Thyroid gland (tissue), 4 donors: Measurements from ENCODE around the gene CUTA.

Experiments used
- CTCF ChIP-seq, 6 experiments: fragments of 200-600 bp in 3 of 6; fragments of 450-650 bp in 3 of 6; sonication (generic) in 3 of 6; IDR thresholded peaks; one replicate each; pipeline ENCODE4 v1.5.1; 2016 to 2019; ENCODE audit warnings: antibody characterized with exemption in 6 of 6, mild to moderate bottlenecking in 2 of 6, inconsistent platforms in 1 of 6, moderate library complexity in 1 of 6
- POLR2A ChIP-seq, 2 donors: fragments of 450-650 bp; IDR thresholded peaks; one replicate each; pipeline ENCODE4 v1.6.1; 2017; ENCODE audit warnings: antibody characterized with exemption in 2 of 2, mild to moderate bottlenecking in 2 of 2, moderate library complexity in 1 of 2

- TF ChIP-seq CTCF (IDR thresholded peaks at IDR 0.05) (no peak), POLR2A (IDR thresholded peaks at IDR 0.05) (no peak)
These were observed 2.1 kb downstream of the CUTA start for GRCh38 chr6:33415831-33416230.
